ENCODE data around the gene AQP12B. TPM values are rescaled to one million over a fixed set of nuclear protein-coding genes. Genes with fewer than 3 reads are reported as not detected.

The AQP12B gene
- total RNA-seq, 1 donor from 2014 or later: not detected

GRCh38 chr2:240650254-240650965 is 32.3 kb downstream of the AQP12B start:
- Mint-ChIP-seq H3K4me1 (ENCODE audit: low read depth, unreplicated experiment) (peaks cover 6% of the 10 kb centered on the region), H3K4me3 (ENCODE audit: unreplicated experiment) (no peak overlapping the region), H3K36me3 (ENCODE audit: unreplicated experiment) (peaks cover 5% of the 10 kb centered on the region), H3K27me3 (ENCODE audit: unreplicated experiment) (peaks cover 11% of the 10 kb centered on the region), H3K9me3 (ENCODE audit: unreplicated experiment) (peaks cover 6% of the 10 kb centered on the region), H3K27ac (ENCODE audit: unreplicated experiment) (no peak overlapping the region)
- no peak for TF ChIP-seq CTCF (IDR thresholded peaks at IDR 0.05; ENCODE audit: partially characterized antibody, unreplicated experiment)
- DNase-seq: no peak

DNA sequence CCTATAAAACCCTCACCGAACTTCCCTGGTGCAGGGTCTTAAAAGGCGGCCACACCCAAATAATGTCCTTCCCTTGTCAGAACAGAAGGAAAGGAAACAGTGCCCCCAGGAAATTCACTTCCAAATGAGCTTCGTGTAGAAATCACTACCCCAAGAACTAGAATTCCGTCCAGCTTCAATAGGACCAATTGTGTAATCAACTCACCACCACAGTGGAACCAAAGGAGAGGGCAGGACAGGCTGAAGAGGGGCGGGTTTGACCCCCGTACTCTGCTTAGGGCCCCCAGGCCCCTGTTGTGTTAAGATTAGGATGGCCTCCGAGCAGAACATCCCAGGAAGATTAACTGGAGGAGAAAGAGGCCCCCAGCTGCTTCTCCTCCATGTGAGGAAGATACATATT is 33.4 kb downstream of the AQP12B start:
- peaks cover 5% of the 10 kb centered on the region for H3K36me3 Mint-ChIP-seq (ENCODE audit: unreplicated experiment)
- H3K27ac Mint-ChIP-seq (ENCODE audit: unreplicated experiment): no peak overlapping the region
- peaks cover 6% of the 10 kb centered on the region for H3K9me3 Mint-ChIP-seq (ENCODE audit: unreplicated experiment)
- TF ChIP-seq CTCF (IDR thresholded peaks at IDR 0.05; ENCODE audit: partially characterized antibody, unreplicated experiment): no peak
- H3K4me1 Mint-ChIP-seq (ENCODE audit: low read depth, unreplicated experiment): peaks cover 6% of the 10 kb centered on the region
- H3K27me3 Mint-ChIP-seq (ENCODE audit: unreplicated experiment): peaks cover 11% of the 10 kb centered on the region
- H3K4me3 Mint-ChIP-seq (ENCODE audit: unreplicated experiment): no peak overlapping the region
- DNase-seq: no peak

- H3K27me3 Mint-ChIP-seq (ENCODE audit: unreplicated experiment): peaks cover 13% of the 10 kb centered on the region
- no peak for DNase-seq
- TF ChIP-seq CTCF (IDR thresholded peaks at IDR 0.05; ENCODE audit: partially characterized antibody, unreplicated experiment): no peak
- peaks cover 8% of the 10 kb centered on the region for H3K9me3 Mint-ChIP-seq (ENCODE audit: unreplicated experiment)
- no peak overlapping the region for H3K4me3 Mint-ChIP-seq (ENCODE audit: unreplicated experiment)
- peaks cover 5% of the 10 kb centered on the region for H3K36me3 Mint-ChIP-seq (ENCODE audit: unreplicated experiment)
- H3K27ac Mint-ChIP-seq (ENCODE audit: unreplicated experiment): no peak overlapping the region
- H3K4me1 Mint-ChIP-seq (ENCODE audit: low read depth, unreplicated experiment): peaks cover 6% of the 10 kb centered on the region
Measured at GRCh38 chr2:240648650-240649275, 33.9 kb downstream of the AQP12B start.

DNA sequence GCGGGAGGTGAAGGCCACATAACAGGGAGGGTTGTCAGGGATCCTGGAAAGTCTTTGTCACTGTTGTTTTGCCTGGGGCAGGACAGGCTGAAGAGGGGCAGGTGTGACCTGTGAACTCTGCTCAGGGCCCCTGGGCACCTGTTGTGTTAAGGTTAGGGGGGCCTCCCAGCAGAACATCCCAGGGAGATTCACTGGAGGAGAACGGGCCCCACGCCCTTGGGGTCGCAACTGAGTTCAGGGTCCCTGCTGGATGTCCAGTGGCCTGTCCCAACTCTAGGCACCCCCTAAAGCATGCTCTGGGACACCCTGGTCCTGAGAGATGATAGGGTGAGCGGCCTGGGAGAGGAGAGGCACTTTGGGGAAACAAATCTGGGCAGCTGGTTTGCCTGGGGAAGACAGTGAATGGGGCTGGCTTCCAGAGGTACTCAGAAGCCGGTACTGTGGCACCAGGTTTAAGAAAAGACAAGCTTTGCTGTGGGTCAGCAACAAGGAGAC is 34.5 kb downstream of the AQP12B start:
- Mint-ChIP-seq H3K4me3 (ENCODE audit: unreplicated experiment) (no peak overlapping the region), H3K4me1 (ENCODE audit: low read depth, unreplicated experiment) (peaks cover 6% of the 10 kb centered on the region), H3K9me3 (ENCODE audit: unreplicated experiment) (peaks cover 10% of the 10 kb centered on the region), H3K27ac (ENCODE audit: unreplicated experiment) (no peak overlapping the region), H3K36me3 (ENCODE audit: unreplicated experiment) (peaks cover 5% of the 10 kb centered on the region), H3K27me3 (ENCODE audit: unreplicated experiment) (peaks cover 13% of the 10 kb centered on the region)
- no peak for DNase-seq
- TF ChIP-seq CTCF (IDR thresholded peaks at IDR 0.05; ENCODE audit: partially characterized antibody, unreplicated experiment): no peak
